Mesodermal cell (in vitro differentiated cells): ENCODE results near the gene ABCB11.
A peak's percentile ranks its signal among the peaks of the same experiment; 100 is the strongest.

Experiments used
- H3K27ac ChIP-seq: 2 replicates; pipeline ENCODE4 v1.7.0; 2013; ENCODE audit warnings: mild to moderate bottlenecking, low read depth, low read length, moderate library complexity; ENCODE audit not compliant: severe bottlenecking
- H3K36me3 ChIP-seq: 2 replicates; pipeline ENCODE4 v1.7.1; 2013; ENCODE audit warnings: mild to moderate bottlenecking, low read length, moderate library complexity; ENCODE audit not compliant: control insufficient read depth, insufficient read depth
- H3K4me1 ChIP-seq: one replicate; pipeline ENCODE4 v1.7.1; 2013; ENCODE audit warnings: mild to moderate bottlenecking, low read length; ENCODE audit not compliant: insufficient read depth, control insufficient read depth, poor library complexity, severe bottlenecking
- H3K4me3 ChIP-seq: 2 replicates; pipeline ENCODE4 v1.7.0; 2013; ENCODE audit warnings: low read length, control low read depth, mild to moderate bottlenecking; ENCODE audit not compliant: insufficient read depth, poor library complexity, severe bottlenecking; ENCODE audit errors: extremely low read depth
- H3K9me3 ChIP-seq: 2 replicates; pipeline ENCODE4 v1.7.1; 2013; ENCODE audit warnings: mild to moderate bottlenecking, low read length, moderate library complexity; ENCODE audit not compliant: control insufficient read depth
- WGBS, 2 experiments: methylation state at CpG; one replicate each; pipeline ENCODE4 v1.1.5; 2013; ENCODE audit warnings: missing lambda C conversion rate in 2 of 2; ENCODE audit not compliant: insufficient coverage in 2 of 2; 5-methylcytosine and 5-hydroxymethylcytosine counted together

ABCB11 gene

DNA sequence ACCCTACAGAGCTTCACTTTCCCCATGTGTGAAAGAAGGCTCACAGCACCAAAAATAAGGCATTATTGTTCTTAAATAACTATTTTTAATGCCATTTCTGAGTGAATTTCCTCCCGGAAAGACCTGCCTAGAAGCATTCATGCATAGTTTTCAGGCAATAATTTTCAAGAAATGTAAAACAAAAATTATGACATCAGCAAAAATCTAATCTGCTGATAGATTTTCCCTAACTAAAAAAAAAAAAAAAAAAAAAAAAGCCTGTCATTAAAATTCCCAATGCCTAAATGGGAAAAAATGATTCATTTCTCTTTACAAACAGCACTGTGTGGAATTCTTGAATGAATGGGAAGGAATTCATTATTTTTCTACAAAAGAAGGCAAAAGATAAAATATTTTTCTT lies 35.4 kb downstream of the ABCB11 start:
- H3K27ac ChIP-seq = no peak overlapping the region
- no CpG with 5 or more reads among the region's 1 CpG for WGBS, 2 experiments
- H3K4me1 ChIP-seq = no peaks in the 10 kb centered on the region
- no peaks in the 10 kb centered on the region for H3K36me3 ChIP-seq
- no peaks in the 10 kb centered on the region for H3K9me3 ChIP-seq
- no peak overlapping the region for H3K4me3 ChIP-seq

DNA sequence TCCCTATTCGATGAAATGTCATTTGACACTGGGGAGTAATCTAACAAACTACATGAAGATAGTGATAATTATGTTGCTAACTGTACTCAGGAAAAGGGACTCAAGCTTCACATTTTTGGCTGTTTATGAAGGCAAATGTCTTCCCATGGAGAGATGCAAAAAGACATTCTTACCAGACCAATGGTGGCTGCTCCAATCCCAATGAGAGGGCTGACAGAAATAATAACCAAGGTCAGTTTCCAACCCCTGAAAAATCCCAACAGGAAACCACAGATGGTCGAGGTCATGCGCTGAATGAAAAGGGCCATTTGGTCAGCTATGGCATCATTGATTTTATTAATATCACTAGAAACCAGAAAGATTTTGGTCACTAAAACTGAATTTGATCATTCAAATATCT lies 37.6 kb downstream of the ABCB11 start:
- 90% methylated on average over 2 of the region's 3 CpGs; no CpG with 5 or more reads in 1 of the 2 experiments for WGBS, 2 experiments

DNA sequence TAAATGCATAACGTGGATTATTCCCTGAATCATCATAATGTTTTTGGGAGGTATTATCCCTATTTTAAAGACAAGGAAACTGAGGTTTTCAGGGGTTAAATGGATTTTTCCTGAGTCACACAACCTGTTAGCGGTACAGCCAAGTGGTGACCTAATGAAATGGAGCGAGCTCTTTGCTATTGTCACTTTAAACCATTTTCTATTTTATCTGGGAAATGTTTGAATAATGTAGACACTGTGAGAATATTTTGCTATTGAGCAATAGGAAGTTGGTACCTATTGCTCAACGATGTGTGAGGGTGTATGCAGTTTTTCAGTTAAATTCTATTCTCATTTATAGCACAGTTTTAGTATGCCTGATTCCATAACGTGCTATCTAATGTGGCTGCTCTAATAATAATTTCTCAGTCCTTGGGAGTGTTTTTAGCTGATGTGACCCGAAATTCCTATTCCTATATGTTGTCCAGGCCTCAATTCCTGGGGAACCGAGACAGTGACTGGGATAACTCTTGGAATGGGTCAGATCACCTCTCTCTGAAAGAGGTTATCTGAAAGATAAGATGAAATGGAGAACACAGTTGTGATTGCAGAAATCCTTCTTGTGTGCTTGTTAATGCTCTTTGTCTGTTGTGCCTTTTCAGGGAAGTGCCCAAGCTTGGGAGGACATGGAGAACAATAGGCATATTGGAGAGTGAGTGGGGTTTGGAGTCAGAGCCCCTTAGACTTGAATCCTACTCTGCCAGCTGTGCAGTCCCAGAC lies 38.4 kb downstream of the ABCB11 start:
- Histone ChIP-seq H3K9me3 (no peaks in the 10 kb centered on the region), H3K4me3 (no peak overlapping the region), H3K27ac (no peak overlapping the region), H3K36me3 (no peaks in the 10 kb centered on the region), H3K4me1 (no peaks in the 10 kb centered on the region)
- WGBS, 2 experiments = 85 to 95% methylated on average over 2 to 4 of the region's 7 CpGs

More for the DNA sequence above, 37.6 kb downstream of the ABCB11 start:
- Histone ChIP-seq H3K36me3 (no peaks in the 10 kb centered on the region), H3K4me1 (no peaks in the 10 kb centered on the region), H3K27ac (no peak overlapping the region), H3K4me3 (no peak overlapping the region), H3K9me3 (no peaks in the 10 kb centered on the region)

DNA sequence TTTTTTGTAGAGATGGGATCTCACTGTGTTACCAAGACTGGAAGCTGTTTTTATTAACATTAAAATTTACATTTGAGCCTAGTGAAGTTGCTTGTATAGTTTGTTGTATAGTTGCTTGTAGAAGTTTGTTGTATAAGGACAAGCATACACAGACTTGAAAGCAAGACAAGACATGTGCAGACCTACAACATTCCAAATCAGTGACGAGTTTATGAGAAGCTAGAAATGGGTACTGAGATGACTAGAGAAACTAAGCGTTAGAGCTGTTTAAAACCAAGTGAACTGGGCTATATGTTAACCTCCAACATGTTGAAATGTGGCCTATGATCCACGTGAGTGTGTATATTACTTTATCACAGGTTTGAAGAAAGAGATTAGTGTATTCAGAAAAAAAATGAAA lies 39.1 kb downstream of the ABCB11 start:
- H3K4me3 ChIP-seq = no peak overlapping the region
- no peaks in the 10 kb centered on the region for H3K36me3 ChIP-seq
- H3K4me1 ChIP-seq = no peaks in the 10 kb centered on the region
- H3K27ac ChIP-seq = no peak overlapping the region
- 89 to 95% methylated on average over 2 to 3 of the region's 3 CpGs for WGBS, 2 experiments
- no peaks in the 10 kb centered on the region for H3K9me3 ChIP-seq

DNA sequence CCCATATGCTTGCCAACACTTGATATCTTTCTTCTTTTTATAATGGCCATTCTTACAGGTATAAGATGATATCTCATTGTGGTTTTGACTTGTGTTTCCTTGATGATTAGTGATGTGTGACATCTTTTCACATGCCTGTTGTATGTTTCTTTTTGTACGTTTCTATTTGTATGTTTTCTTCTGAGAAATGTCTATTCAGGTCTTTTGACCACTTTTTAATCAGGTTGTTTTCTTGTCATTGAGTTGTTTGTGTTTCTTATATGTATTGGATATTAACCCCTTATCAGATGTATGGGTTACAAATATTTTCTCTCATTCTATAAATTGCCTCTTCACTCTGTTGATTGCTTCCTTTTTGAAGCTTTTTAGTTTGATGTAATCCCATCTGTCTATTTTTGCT lies 42.4 kb downstream of the ABCB11 start:
- H3K4me1 ChIP-seq = no peaks in the 10 kb centered on the region
- 100% methylated on average over 1 of the region's 1 CpG; no CpG with 5 or more reads in 1 of the 2 experiments for WGBS, 2 experiments
- H3K4me3 ChIP-seq = no peak overlapping the region
- H3K27ac ChIP-seq = no peak overlapping the region
- H3K36me3 ChIP-seq = no peaks in the 10 kb centered on the region
- H3K9me3 ChIP-seq = no peaks in the 10 kb centered on the region

DNA sequence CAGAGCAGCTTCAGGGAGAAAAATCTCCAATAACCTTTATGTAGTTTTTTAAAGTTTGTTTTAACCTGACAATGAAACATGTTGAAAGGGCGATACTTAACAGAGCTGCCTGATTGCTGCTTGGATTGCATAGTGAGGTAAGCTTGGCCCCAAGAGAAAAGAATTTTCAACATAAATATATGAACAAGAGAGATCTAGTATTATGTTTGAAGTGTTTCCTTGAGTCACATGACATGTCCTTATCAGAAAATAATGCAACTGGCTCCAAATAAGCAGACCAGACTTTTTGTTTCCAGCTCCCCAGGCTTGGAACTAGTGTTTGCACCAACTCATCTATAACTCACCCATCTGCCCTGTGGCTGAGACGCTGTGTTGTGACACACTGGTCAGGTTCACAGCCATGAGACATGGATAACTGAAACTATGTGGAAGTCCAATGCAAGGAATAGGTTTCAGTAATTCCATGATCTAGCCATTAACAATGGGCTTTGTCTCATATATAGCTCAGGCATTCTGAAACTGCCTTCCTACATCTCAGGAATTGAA lies 44.7 kb downstream of the ABCB11 start:
- Histone ChIP-seq H3K4me1 (no peaks in the 10 kb centered on the region), H3K36me3 (no peaks in the 10 kb centered on the region), H3K4me3 (no peak overlapping the region), H3K27ac (no peak overlapping the region), H3K9me3 (no peaks in the 10 kb centered on the region)
- WGBS, 2 experiments = no CpG with 5 or more reads among the region's 2 CpGs

DNA sequence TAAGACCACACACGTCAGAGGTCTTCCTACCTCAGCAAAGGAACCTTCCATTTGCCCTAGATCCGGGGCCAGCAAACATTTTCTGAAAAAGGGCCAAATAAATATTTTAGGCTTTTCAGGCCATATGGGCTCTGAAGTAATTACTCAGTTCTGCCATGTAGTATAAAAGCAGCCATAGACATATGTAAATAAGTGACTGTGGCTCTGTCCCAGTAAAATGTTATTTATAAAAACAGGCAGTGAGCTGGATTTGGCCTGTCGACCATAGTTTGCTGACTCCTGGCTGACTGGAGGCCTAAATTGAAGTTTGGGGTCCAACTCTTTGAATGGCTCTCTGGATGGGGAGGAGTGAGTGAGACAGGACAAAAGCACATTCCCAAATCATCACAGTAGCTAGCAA lies 49.5 kb downstream of the ABCB11 start:
- Histone ChIP-seq H3K4me3 (no peak overlapping the region), H3K9me3 (no peaks in the 10 kb centered on the region), H3K36me3 (no peaks in the 10 kb centered on the region), H3K4me1 (no peaks in the 10 kb centered on the region), H3K27ac (no peak overlapping the region)
- WGBS, 2 experiments = 90% methylated on average over 3 of the region's 3 CpGs; no CpG with 5 or more reads in 1 of the 2 experiments

DNA sequence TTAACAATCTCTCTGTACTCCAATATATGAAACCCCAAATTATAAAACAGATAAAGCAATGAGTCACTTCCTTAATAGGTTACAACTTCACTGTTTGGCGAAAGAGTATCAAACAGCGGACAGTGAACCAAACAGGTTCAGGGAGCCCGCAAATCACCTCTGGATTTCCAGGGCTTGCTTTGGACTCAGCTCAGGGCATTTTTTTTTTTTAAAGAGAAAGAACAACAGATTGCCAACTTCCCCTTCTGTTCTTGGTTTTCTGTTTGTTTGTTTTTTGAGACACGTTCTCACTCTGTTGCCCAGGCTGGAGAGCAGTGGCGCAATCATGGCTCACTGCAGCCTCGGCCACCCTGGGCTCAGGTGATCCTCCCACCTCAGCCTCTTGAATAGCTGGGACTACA lies 52.7 kb downstream of the ABCB11 start:
- no peaks in the 10 kb centered on the region for H3K36me3 ChIP-seq
- 93 to 94% methylated on average over 4 to 6 of the region's 6 CpGs for WGBS, 2 experiments

DNA sequence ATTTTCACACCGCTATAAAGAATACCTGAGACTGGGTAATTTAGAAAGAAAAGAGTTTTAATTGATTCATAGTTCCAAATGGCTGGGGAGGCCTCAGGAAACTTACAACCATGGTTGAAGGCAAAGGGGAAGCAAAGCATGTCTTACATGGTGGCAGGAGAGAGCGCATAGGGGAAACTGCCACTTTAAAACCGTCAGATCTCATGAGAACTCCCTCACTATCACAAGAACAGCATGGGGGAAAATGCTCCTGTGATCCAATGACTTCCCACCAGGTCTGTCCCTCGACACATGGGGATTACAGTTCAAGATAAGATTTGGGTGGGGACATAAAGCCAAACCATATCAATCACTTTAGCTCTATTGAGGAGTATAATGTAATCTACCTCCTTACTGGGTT lies 53.5 kb downstream of the ABCB11 start:
- Histone ChIP-seq H3K36me3 (no peaks in the 10 kb centered on the region), H3K4me1 (no peaks in the 10 kb centered on the region), H3K27ac (no peak overlapping the region), H3K4me3 (no peak overlapping the region), H3K9me3 (no peaks in the 10 kb centered on the region)
- WGBS, 2 experiments = 80 to 92% methylated on average over 1 to 2 of the region's 4 CpGs

More for the DNA sequence above, 52.7 kb downstream of the ABCB11 start:
- no peaks in the 10 kb centered on the region for H3K4me1 ChIP-seq
- no peaks in the 10 kb centered on the region for H3K9me3 ChIP-seq
- H3K4me3 ChIP-seq = no peak overlapping the region
- no peak overlapping the region for H3K27ac ChIP-seq

DNA sequence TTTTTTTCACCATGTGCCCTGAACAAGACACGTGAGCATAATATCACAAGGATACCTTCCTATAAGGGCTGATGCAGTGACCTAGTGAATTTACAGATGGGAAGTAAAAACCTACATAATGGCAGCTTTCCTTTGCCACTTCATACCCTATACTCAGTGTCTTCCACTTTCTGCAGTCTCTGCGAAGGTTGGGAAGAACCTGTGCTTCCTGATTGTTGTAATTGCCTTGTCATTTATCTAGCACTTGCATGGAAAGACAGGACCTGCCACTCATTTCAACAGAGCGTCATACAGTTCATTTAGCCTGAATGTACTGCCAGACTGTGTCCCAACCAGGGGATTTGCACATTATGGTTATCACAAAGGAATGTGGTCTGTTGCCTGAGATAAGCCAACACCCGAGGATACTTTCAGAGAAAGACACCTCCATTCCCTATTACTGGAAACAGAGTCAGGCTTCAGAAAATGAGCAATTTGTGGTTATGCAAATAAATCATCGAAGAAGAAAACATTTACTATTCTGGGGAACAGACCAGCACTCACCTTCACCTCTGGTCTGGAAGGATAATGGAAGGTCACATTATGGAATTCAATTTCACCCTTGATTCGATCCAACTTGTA lies 55.0 kb downstream of the ABCB11 start:
- WGBS, 2 experiments = 93 to 94% methylated on average over 2 to 3 of the region's 6 CpGs
- H3K36me3 ChIP-seq = no peaks in the 10 kb centered on the region

DNA sequence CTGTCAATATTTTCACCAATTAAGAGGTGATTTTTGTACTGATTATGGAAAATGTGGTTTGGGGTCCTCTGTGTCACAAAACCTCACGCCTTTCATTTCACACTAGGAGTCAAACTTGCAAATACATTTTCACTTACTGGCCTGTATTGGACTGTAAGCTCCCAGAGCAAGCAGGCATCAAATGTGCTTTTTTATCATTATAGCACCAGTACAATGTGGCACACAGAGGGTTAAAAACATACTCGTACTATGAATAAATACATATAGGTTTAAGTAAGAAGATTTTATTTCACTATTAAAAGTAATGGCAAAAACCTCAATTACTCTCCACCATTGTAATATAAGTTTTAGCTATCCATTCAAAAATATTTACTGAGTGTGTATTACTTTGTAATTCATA lies 56.7 kb downstream of the ABCB11 start:
- 80% methylated on average over 1 of the region's 2 CpGs; no CpG with 5 or more reads in 1 of the 2 experiments for WGBS, 2 experiments

More for the DNA sequence above, 55.0 kb downstream of the ABCB11 start:
- no peaks in the 10 kb centered on the region for H3K9me3 ChIP-seq
- no peaks in the 10 kb centered on the region for H3K4me1 ChIP-seq
- no peak overlapping the region for H3K4me3 ChIP-seq
- peak overlapping the region; percentile 17 for H3K27ac ChIP-seq

More for the DNA sequence above, 56.7 kb downstream of the ABCB11 start:
- no peaks in the 10 kb centered on the region for H3K9me3 ChIP-seq
- H3K4me1 ChIP-seq = no peaks in the 10 kb centered on the region
- no peak overlapping the region for H3K4me3 ChIP-seq
- H3K36me3 ChIP-seq = no peaks in the 10 kb centered on the region
- no peak overlapping the region for H3K27ac ChIP-seq
